RWPE2 (cell line): Measurements from ENCODE around the gene OR52I1.

Experiments used
- ATAC-seq: fragments of 200-7000 bp; cut with Tn5 transposase; 3 replicates; pipeline ENCODE4 v1.9.1; 2021; ENCODE audit warnings: low read depth
- DNase-seq: peaks from one replicate; pipeline ENCODE4 v3.0.0-alpha.2; 2020; ENCODE audit warnings: low spot score
- H3K27ac ChIP-seq: fragments of 450-650 bp; 2 replicates; pipeline ENCODE4 v1.5.1; 2017; ENCODE audit warnings: mild to moderate bottlenecking; ENCODE audit not compliant: poor library complexity, severe bottlenecking
- H3K27me3 ChIP-seq: fragments of 250-450 bp; sonication (Bioruptor Pico); 2 replicates; pipeline ENCODE4 v1.5.1; 2021; ENCODE audit warnings: mild to moderate bottlenecking, moderate library complexity; ENCODE audit not compliant: insufficient read depth, poor library complexity, severe bottlenecking
- H3K36me3 ChIP-seq: fragments of 250-450 bp; sonication (Bioruptor Pico); 2 replicates; pipeline ENCODE4 v1.5.1; 2020; ENCODE audit warnings: low read depth, mild to moderate bottlenecking, moderate library complexity
- H3K4me1 ChIP-seq: fragments of 250-450 bp; sonication (Bioruptor Pico); 2 replicates; pipeline ENCODE4 v1.5.1; 2021; ENCODE audit warnings: mild to moderate bottlenecking, moderate library complexity; ENCODE audit not compliant: insufficient read depth, poor library complexity, severe bottlenecking
- H3K4me3 ChIP-seq: fragments of 250-450 bp; sonication (Bioruptor Pico); 2 replicates; pipeline ENCODE4 v1.5.1; 2021; ENCODE audit warnings: mild to moderate bottlenecking, moderate library complexity; ENCODE audit not compliant: severe bottlenecking
- H3K9me3 ChIP-seq: fragments of 250-450 bp; sonication (Bioruptor Pico); 2 replicates; pipeline ENCODE4 v1.5.1; 2021; ENCODE audit warnings: mild to moderate bottlenecking, moderate library complexity; ENCODE audit not compliant: severe bottlenecking
- TF ChIP-seq, protein P1 (sequence below): fragments of 450-650 bp; IDR thresholded peaks from one replicate; pipeline ENCODE4 v1.5.1; 2017; ENCODE audit warnings: mild to moderate bottlenecking, moderate library complexity; ENCODE audit not compliant: poor library complexity, severe bottlenecking

The OR52I1 gene

DNA sequence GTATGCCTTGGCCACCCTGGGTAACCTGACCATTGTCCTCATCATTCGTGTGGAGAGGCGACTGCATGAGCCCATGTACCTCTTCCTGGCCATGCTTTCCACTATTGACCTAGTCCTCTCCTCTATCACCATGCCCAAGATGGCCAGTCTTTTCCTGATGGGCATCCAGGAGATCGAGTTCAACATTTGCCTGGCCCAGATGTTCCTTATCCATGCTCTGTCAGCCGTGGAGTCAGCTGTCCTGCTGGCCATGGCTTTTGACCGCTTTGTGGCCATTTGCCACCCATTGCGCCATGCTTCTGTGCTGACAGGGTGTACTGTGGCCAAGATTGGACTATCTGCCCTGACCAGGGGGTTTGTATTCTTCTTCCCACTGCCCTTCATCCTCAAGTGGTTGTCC lies 46.1 kb downstream of the OR52I1 start:
- TF ChIP-seq, protein P1, sequence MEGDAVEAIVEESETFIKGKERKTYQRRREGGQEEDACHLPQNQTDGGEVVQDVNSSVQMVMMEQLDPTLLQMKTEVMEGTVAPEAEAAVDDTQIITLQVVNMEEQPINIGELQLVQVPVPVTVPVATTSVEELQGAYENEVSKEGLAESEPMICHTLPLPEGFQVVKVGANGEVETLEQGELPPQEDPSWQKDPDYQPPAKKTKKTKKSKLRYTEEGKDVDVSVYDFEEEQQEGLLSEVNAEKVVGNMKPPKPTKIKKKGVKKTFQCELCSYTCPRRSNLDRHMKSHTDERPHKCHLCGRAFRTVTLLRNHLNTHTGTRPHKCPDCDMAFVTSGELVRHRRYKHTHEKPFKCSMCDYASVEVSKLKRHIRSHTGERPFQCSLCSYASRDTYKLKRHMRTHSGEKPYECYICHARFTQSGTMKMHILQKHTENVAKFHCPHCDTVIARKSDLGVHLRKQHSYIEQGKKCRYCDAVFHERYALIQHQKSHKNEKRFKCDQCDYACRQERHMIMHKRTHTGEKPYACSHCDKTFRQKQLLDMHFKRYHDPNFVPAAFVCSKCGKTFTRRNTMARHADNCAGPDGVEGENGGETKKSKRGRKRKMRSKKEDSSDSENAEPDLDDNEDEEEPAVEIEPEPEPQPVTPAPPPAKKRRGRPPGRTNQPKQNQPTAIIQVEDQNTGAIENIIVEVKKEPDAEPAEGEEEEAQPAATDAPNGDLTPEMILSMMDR = no peak
- ATAC-seq (no peak), DNase-seq (no peak)
- Histone ChIP-seq H3K9me3 (no peaks in the 10 kb centered on the region), H3K4me3 (no peak overlapping the region), H3K27me3 (no peaks in the 10 kb centered on the region), H3K4me1 (no peaks in the 10 kb centered on the region), H3K27ac (no peak overlapping the region), H3K36me3 (no peaks in the 10 kb centered on the region)

DNA sequence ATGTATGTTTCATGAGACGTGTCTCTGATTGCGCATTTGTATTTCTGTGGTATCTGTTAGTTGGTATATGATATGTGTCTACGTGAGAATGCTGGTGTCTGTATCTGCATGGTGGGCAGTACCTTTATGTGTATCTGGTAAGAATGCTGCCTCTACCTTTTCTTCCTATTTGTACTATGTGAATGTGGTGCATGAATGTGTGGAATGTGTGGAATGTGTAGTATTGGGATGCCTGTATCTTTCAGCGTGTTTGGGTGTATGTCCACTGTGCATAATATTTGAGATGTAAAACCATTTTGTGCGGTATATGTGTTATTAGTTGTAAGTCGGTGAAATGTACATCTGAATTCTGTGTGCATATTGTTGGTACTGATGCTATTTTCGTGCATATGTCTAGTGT lies 47.7 kb downstream of the OR52I1 start:
- TF ChIP-seq, protein P1 = no peak
- no peaks in the 10 kb centered on the region for H3K9me3 ChIP-seq
- H3K36me3 ChIP-seq = no peaks in the 10 kb centered on the region
- no peak for DNase-seq
- ATAC-seq = no peak; the same call in 2 of the 3 replicates
- H3K4me3 ChIP-seq = no peak overlapping the region
- no peak overlapping the region for H3K27ac ChIP-seq
- no peaks in the 10 kb centered on the region for H3K4me1 ChIP-seq
- no peaks in the 10 kb centered on the region for H3K27me3 ChIP-seq

DNA sequence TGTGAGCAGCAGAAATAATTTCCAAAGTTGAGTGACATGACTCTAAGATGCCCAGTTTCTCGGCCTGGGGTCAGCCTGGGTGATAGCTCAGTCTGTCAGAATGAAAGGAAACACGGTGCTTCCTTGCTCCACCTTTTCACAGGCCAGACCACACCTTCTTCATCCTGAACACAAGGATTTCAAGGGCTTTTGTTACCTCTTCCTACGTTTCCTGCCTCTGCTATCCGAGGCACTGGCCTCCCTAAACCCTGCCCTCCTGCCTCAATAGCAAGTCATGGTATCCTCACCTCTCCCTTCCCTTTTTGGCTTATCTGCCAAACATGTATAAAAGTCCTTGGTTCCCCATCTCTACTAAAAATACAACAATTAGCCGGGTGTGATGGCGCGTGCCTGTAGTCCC lies 48.2 kb downstream of the OR52I1 start:
- TF ChIP-seq, protein P1 = no peak
- no peak overlapping the region for H3K27ac ChIP-seq
- DNase-seq (no peak), ATAC-seq (no peak)
- H3K4me3 ChIP-seq = no peak overlapping the region
- H3K9me3 ChIP-seq = no peaks in the 10 kb centered on the region
- H3K4me1 ChIP-seq = no peaks in the 10 kb centered on the region
- no peaks in the 10 kb centered on the region for H3K27me3 ChIP-seq
- H3K36me3 ChIP-seq = no peaks in the 10 kb centered on the region

DNA sequence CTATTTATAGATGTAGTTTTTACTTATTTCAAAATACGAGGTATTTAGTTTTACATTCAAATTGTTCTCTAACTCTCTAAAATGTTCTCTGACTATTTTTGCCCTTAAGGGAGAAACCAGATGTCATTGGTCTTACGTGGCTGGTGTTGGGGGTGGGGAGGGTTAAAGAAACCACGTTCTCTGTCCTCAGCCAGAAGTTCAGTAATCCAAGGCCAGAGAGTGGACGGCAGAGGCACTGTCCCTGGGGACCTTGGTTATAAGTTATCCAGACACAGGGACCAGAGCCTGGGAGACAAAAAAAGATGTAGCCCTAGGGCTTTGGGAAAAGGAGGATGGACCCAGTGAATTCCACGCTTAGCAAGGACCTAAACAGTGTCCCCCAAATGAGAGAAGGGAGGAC lies 49.2 kb downstream of the OR52I1 start:
- H3K9me3 ChIP-seq = no peaks in the 10 kb centered on the region
- H3K27me3 ChIP-seq = no peaks in the 10 kb centered on the region
- no peaks in the 10 kb centered on the region for H3K36me3 ChIP-seq
- TF ChIP-seq, protein P1 = no peak
- no peak overlapping the region for H3K27ac ChIP-seq
- H3K4me3 ChIP-seq = no peak overlapping the region
- H3K4me1 ChIP-seq = no peaks in the 10 kb centered on the region
- no peak for DNase-seq
- ATAC-seq = no peak

DNA sequence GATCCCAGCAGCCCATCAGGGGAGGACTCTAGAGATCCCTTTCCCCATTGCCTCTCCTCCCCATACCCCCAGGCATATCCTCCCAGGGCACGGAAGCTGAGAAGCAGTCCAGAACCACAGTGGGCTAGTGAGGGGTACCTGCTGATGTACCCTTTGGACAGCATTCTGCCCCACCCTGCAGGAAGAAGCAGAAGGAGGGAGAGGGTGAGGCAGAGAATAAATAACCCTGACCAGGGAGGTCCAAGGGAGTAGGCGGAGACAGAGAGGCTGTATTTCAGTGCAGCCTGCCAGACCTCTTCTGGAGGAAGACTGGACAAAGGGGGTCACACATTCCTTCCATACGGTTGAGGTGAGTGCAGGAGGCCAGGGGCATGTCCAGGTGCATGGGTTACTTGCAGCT lies 49.8 kb downstream of the OR52I1 start, which contains the start of gene OR51E1:
TSS of gene OR51E1 (plus strand) at position 301 of the 400 bp plus-strand sequence. CDS start 8,545 bp downstream, outside the sequence.
- ATAC-seq (no peak), DNase-seq (no peak)
- no peak within 1 kb of the TSS for H3K4me3 ChIP-seq
- no peaks in the 10 kb centered on the region for H3K4me1 ChIP-seq
- H3K27me3 ChIP-seq = no peaks in the 10 kb centered on the region
- TF ChIP-seq, protein P1 = no peak
- no peak within 1 kb of the TSS for H3K27ac ChIP-seq
- no peaks in the 10 kb centered on the region for H3K36me3 ChIP-seq
- H3K9me3 ChIP-seq = no peaks in the 10 kb centered on the region
